ENCODE measurements around the gene CYBA. TPM values are rescaled to one million over a fixed set of nuclear protein-coding genes. Genes with fewer than 3 reads are reported as not detected.

The CYBA gene
- polyA plus RNA-seq, 1 donor from 2014 or later, result 6.3 TPM

DNA sequence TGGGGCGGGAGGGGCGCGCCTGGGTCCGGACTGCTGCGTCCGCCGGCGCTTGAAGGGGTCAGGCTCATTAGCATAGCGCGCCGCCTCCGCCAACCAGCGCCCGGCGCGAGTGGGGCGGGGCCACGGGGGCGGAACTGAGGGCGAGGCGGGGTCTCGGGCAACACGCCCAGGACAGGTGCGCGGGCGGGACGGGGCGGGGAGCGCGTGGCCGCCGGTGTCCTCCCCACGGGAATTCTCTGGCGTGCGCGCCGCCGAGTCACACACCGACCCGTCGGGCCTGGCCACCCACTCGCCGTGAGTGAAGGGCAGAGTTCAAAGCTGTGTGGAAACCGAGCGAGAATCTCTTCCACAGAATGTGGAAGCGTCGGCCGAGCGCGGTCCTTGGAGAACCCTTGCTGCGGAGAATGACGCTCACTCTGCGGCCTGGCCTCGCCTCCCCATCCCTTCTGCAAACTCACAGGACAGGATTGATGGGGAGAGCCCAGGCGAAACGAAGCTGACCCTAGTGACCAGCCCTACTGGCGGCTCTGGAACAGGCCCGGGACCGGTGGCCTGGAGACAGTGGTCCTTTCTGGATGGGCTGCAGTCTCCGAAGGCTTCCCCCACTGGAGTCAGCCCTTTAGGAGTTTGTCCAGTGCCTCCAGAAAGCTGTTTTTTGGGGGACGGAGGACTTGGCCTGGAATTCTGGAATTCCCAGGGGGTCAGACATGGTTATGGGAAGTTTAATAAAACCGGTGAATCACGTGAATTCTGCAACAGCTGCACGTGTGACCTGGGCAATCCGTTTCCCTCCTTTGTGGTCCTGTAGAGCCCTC, 35.8 kb upstream of the CYBA start, which contains the start of gene SNAI3:
Gene SNAI3 (minus strand): TSS at position 69 of the 815 bp plus-strand sequence. CDS start 101 bp downstream, outside the sequence.
- Histone ChIP-seq H3K9me3 (ENCODE audit: low read length) (no peaks in the 10 kb centered on the region), H2AFZ (ENCODE audit: low read depth, low read length) (no peak within 1 kb of the TSS), H3K4me2 (ENCODE audit: low read length) (peak within 1 kb of the TSS; percentile 25), H3K79me2 (replicated peaks; ENCODE audit: insufficient read depth, low read length) (no peaks in the 10 kb centered on the region), H3K9me2 (ENCODE audit: insufficient read depth, low read length) (no peaks in the 10 kb centered on the region), H3K27me3 (ENCODE audit: insufficient read depth, low read depth, low read length) (peaks cover 45% of the 10 kb centered on the region), H3K9ac (ENCODE audit: low read length) (peak within 1 kb of the TSS; percentile 3), H3K27ac (ENCODE audit: low read length) (no peak within 1 kb of the TSS), H4K20me1 (ENCODE audit: insufficient read depth) (no peaks in the 10 kb centered on the region), H3K4me3 (ENCODE audit: low read length) (peak within 1 kb of the TSS; percentile 68), H3K36me3 (ENCODE audit: insufficient read depth, low read length) (no peaks in the 10 kb centered on the region), H3F3A (ENCODE audit: insufficient read depth, low read length, poor library complexity, severe bottlenecking) (no peaks in the 10 kb centered on the region)
- TF ChIP-seq MXI1 (conservative IDR thresholded peaks at IDR 0.05; ENCODE audit: poor library complexity, severe bottlenecking), result peak; percentile 34
- TF ChIP-seq SMC3 (conservative IDR thresholded peaks at IDR 0.05; ENCODE audit: poor library complexity), result no peak

- H4K20me1 ChIP-seq (ENCODE audit: insufficient read depth), result no peaks in the 10 kb centered on the region
- H3K9me2 ChIP-seq (ENCODE audit: insufficient read depth, low read length), result no peaks in the 10 kb centered on the region
- H3F3A ChIP-seq (ENCODE audit: insufficient read depth, low read length, poor library complexity, severe bottlenecking), result no peaks in the 10 kb centered on the region
- H3K4me2 ChIP-seq (ENCODE audit: low read length), result no peak overlapping the region
- H3K9me3 ChIP-seq (ENCODE audit: low read length), result no peaks in the 10 kb centered on the region
- no peaks in the 10 kb centered on the region for H3K79me2 ChIP-seq (replicated peaks; ENCODE audit: insufficient read depth, low read length)
- no peaks in the 10 kb centered on the region for H3K36me3 ChIP-seq (ENCODE audit: insufficient read depth, low read length)
- peak overlapping the region; percentile 68 for H3K4me3 ChIP-seq (ENCODE audit: low read length)
- peak overlapping the region; percentile 3 for H3K9ac ChIP-seq (ENCODE audit: low read length)
- no peak overlapping the region for H2AFZ ChIP-seq (ENCODE audit: low read depth, low read length)
- H3K27ac ChIP-seq (ENCODE audit: low read length), result no peak overlapping the region
- TF ChIP-seq, protein P1, sequence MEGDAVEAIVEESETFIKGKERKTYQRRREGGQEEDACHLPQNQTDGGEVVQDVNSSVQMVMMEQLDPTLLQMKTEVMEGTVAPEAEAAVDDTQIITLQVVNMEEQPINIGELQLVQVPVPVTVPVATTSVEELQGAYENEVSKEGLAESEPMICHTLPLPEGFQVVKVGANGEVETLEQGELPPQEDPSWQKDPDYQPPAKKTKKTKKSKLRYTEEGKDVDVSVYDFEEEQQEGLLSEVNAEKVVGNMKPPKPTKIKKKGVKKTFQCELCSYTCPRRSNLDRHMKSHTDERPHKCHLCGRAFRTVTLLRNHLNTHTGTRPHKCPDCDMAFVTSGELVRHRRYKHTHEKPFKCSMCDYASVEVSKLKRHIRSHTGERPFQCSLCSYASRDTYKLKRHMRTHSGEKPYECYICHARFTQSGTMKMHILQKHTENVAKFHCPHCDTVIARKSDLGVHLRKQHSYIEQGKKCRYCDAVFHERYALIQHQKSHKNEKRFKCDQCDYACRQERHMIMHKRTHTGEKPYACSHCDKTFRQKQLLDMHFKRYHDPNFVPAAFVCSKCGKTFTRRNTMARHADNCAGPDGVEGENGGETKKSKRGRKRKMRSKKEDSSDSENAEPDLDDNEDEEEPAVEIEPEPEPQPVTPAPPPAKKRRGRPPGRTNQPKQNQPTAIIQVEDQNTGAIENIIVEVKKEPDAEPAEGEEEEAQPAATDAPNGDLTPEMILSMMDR (IDR thresholded peaks at IDR 0.05; ENCODE audit: poor library complexity, severe bottlenecking), result no peak
- no peak for TF ChIP-seq TAF1 (IDR thresholded peaks at IDR 0.05; ENCODE audit: low read depth)
- TF ChIP-seq EZH2 (IDR thresholded peaks at IDR 0.05; ENCODE audit: borderline replicate concordance, insufficient read depth, low read length, poor library complexity, severe bottlenecking), result no peak
- TF ChIP-seq SMC3 (conservative IDR thresholded peaks at IDR 0.05; ENCODE audit: poor library complexity), result no peak
- no peak for TF ChIP-seq RAD21 (conservative IDR thresholded peaks at IDR 0.05)
- TF ChIP-seq EP300 (conservative IDR thresholded peaks at IDR 0.05; ENCODE audit: poor library complexity, severe bottlenecking), result no peak
- no peak for TF ChIP-seq POLR2AphosphoS5 (IDR thresholded peaks at IDR 0.05)
- TF ChIP-seq REST (IDR thresholded peaks at IDR 0.05; ENCODE audit: borderline replicate concordance), result no peak
- no peak for TF ChIP-seq MXI1 (conservative IDR thresholded peaks at IDR 0.05; ENCODE audit: poor library complexity, severe bottlenecking)
- H3K27me3 ChIP-seq (ENCODE audit: insufficient read depth, low read depth, low read length), result peaks cover 45% of the 10 kb centered on the region
Observed at GRCh38 chr16:88686062-88686438, 35.2 kb upstream of the CYBA start.
